GM18508 (cell line): ENCODE measurements around the gene PDZD4.

ENCODE experiments used
- ATAC-seq: cut with Tn5 transposase; IDR thresholded peaks from one replicate; pipeline ENCODE4 v1.9.1; 2021; ENCODE audit warnings: moderate number of reproducible peaks; ENCODE audit not compliant: insufficient read depth, unreplicated experiment

PDZD4 gene

GRCh38 chrX:153829799-153830639 lies at the start of gene PDZD4:
TSS of gene PDZD4 (minus strand) at chrX:153830544. CDS start at chrX:153830298, 246 bp downstream.
- no peak for ATAC-seq

- ATAC-seq, result no peak
Observed at GRCh38 chrX:153879741-153880439, 49.5 kb upstream of the PDZD4 start.

- no peak for ATAC-seq
Observed at GRCh38 chrX:153878969-153879653, 48.8 kb upstream of the PDZD4 start.

- no peak for ATAC-seq
Observed at GRCh38 chrX:153878345-153878744, 48.0 kb upstream of the PDZD4 start.

GRCh38 chrX:153877571-153878261 lies 47.4 kb upstream of the PDZD4 start:
- ATAC-seq, result no peak

- ATAC-seq, result no peak
Observed at GRCh38 chrX:153876112-153876491, 45.8 kb upstream of the PDZD4 start.

- no peak for ATAC-seq
Observed at GRCh38 chrX:153875391-153876111, 45.2 kb upstream of the PDZD4 start.

GRCh38 chrX:153874366-153875125 lies 44.2 kb upstream of the PDZD4 start:
- no peak for ATAC-seq

GRCh38 chrX:153874085-153874365 lies 43.7 kb upstream of the PDZD4 start:
- ATAC-seq, result no peak

GRCh38 chrX:153873282-153874084 lies 43.1 kb upstream of the PDZD4 start:
- no peak for ATAC-seq

- no peak for ATAC-seq
Observed at GRCh38 chrX:153871946-153872878, 41.9 kb upstream of the PDZD4 start.

- ATAC-seq, result no peak
Observed at GRCh38 chrX:153871451-153871850, 41.1 kb upstream of the PDZD4 start.

- no peak for ATAC-seq
Observed at GRCh38 chrX:153870791-153871360, 40.5 kb upstream of the PDZD4 start.

- no peak for ATAC-seq
Observed at GRCh38 chrX:153870288-153870690, 39.9 kb upstream of the PDZD4 start.

GRCh38 chrX:153869473-153870287 lies 39.3 kb upstream of the PDZD4 start:
- ATAC-seq, result no peak
